Dermis blood vessel endothelial cell (primary cell): ENCODE results near the gene NIPBL. TPM values are rescaled to one million over a fixed set of nuclear protein-coding genes. Genes with fewer than 3 reads are reported as not detected.
"Not testable (repeated sequence)": the region's sequence is repeated elsewhere in the genome, so short reads cannot be mapped to it uniquely, and the experiment has no call there.

Experiments
- DNase-seq: peaks from one replicate; pipeline ENCODE4 v3.0.0; 2010
- total RNA-seq: library from RNA; depleted of rRNA; stranded (reverse); fragments of >200 nt; gene quantifications from 2 replicates; pipeline ENCODE4 v1.2.3, GENCODE V29; 2014

NIPBL gene
- total RNA-seq, 1 donor from 2014 or later: 29.3 TPM

- not testable (repeated sequence) for DNase-seq
Measured at GRCh38 chr5:37093795-37094194, 217.2 kb downstream of the NIPBL start.

GRCh38 chr5:37099267-37099666 is 222.7 kb downstream of the NIPBL start:
- DNase-seq: not testable (repeated sequence)

GRCh38 chr5:37103302-37103701 is 226.7 kb downstream of the NIPBL start:
- no peak for DNase-seq

GRCh38 chr5:37109338-37109737 is 232.8 kb downstream of the NIPBL start:
- no peak for DNase-seq

GRCh38 chr5:37110135-37110534 is 233.6 kb downstream of the NIPBL start:
- DNase-seq: no peak

- no peak for DNase-seq
Measured at GRCh38 chr5:37111426-37112382, 235.1 kb downstream of the NIPBL start.

GRCh38 chr5:37112383-37112991 is 235.9 kb downstream of the NIPBL start:
- no peak for DNase-seq
